GM18861 (cell line): ENCODE results near the gene DSG3.
"Not testable (repeated sequence)": the region's sequence is repeated elsewhere in the genome, so short reads cannot be mapped to it uniquely, and the experiment has no call there.

Experiments
- ATAC-seq: cut with Tn5 transposase; IDR thresholded peaks from one replicate; pipeline ENCODE4 v1.9.1; 2021; ENCODE audit not compliant: unreplicated experiment

Gene DSG3

GRCh38 chr18:31490387-31490786, 42.8 kb downstream of the DSG3 start:
- peak; percentile 88 for ATAC-seq

GRCh38 chr18:31490833-31491232, 43.3 kb downstream of the DSG3 start:
- no peak for ATAC-seq

GRCh38 chr18:31491586-31491985, 44.0 kb downstream of the DSG3 start:
- no peak for ATAC-seq

GRCh38 chr18:31492671-31493070, 45.1 kb downstream of the DSG3 start:
- no peak for ATAC-seq

- no peak for ATAC-seq
These were observed 45.6 kb downstream of the DSG3 start for GRCh38 chr18:31493171-31493570.

GRCh38 chr18:31493941-31494340, 46.4 kb downstream of the DSG3 start:
- no peak for ATAC-seq

- not testable (repeated sequence) for ATAC-seq
These were observed 47.2 kb downstream of the DSG3 start for GRCh38 chr18:31494705-31495244.

- ATAC-seq, result no peak
These were observed 49.9 kb downstream of the DSG3 start for GRCh38 chr18:31497404-31497835.

GRCh38 chr18:31497836-31498573, 50.5 kb downstream of the DSG3 start, which contains the start of gene DSG2:
Gene DSG2 (plus strand): TSS chr18:31498177. CDS start chr18:31498252, 75 bp downstream.
- ATAC-seq, result no peak

- no peak for ATAC-seq
These were observed 51.3 kb downstream of the DSG3 start for GRCh38 chr18:31498574-31499524.

GRCh38 chr18:31500051-31500688, 52.6 kb downstream of the DSG3 start:
- peak; percentile 97 for ATAC-seq

- ATAC-seq, result no peak
These were observed 55.5 kb downstream of the DSG3 start for GRCh38 chr18:31503011-31503410.

- ATAC-seq, result no peak
These were observed 57.1 kb downstream of the DSG3 start for GRCh38 chr18:31504455-31505147.

GRCh38 chr18:31505156-31505555, 57.6 kb downstream of the DSG3 start:
- no peak for ATAC-seq

GRCh38 chr18:31506024-31506742, 58.6 kb downstream of the DSG3 start:
- no peak for ATAC-seq

GRCh38 chr18:31507124-31507523, 59.6 kb downstream of the DSG3 start:
- ATAC-seq, result not testable (repeated sequence)

GRCh38 chr18:31508781-31509180, 61.2 kb downstream of the DSG3 start:
- ATAC-seq, result no peak

GRCh38 chr18:31509571-31509970, 62.0 kb downstream of the DSG3 start:
- ATAC-seq, result no peak

- ATAC-seq, result no peak
These were observed 62.8 kb downstream of the DSG3 start for GRCh38 chr18:31510319-31510718.

GRCh38 chr18:31511098-31511497, 63.6 kb downstream of the DSG3 start:
- no peak for ATAC-seq
